Small intestine (tissue), 7 donors: ENCODE measurements around the gene TTC9. TPM values are rescaled to one million over a fixed set of nuclear protein-coding genes. Genes with fewer than 3 reads are reported as not detected.
"Not testable (repeated sequence)": the region's sequence is repeated elsewhere in the genome, so short reads cannot be mapped to it uniquely, and the experiment has no call there.

ENCODE experiments used
- DNase-seq, 2 donors: peaks; one replicate each; pipeline versions ENCODE4 v3.0.0 to v3.0.0-alpha.2; 2013
- FAIRE-seq: peaks from 2 replicates; lab custom pipeline; 2012; peaks lifted over from hg19 to GRCh38; lab: Jason Lieb, UNC
- H3K27ac ChIP-seq, 3 donors: one replicate each; pipeline ENCODE4 v1.5.1; 2013; ENCODE audit warnings: low read length in 2 of 3, mild to moderate bottlenecking in 2 of 3, control low read depth in 1 of 3, inconsistent platforms in 1 of 3, low read depth in 1 of 3, moderate library complexity in 1 of 3
- H3K27me3 ChIP-seq, 3 donors: one replicate each; pipeline ENCODE4 v1.6.1; 2013; ENCODE audit warnings: low read length in 3 of 3, inconsistent platforms in 1 of 3; ENCODE audit not compliant: control insufficient read depth in 3 of 3, insufficient read depth in 3 of 3
- H3K36me3 ChIP-seq, 3 donors: one replicate each; pipeline ENCODE4 v1.6.1; 2013; ENCODE audit warnings: low read length in 3 of 3, inconsistent platforms in 1 of 3, low read depth in 1 of 3, mild to moderate bottlenecking in 1 of 3, moderate library complexity in 1 of 3; ENCODE audit not compliant: control insufficient read depth in 3 of 3, insufficient read depth in 2 of 3
- H3K4me1 ChIP-seq, 3 donors: one replicate each; pipeline ENCODE4 v1.6.1; 2013; ENCODE audit warnings: low read length in 2 of 3, inconsistent platforms in 1 of 3, low read depth in 1 of 3, mild to moderate bottlenecking in 1 of 3, moderate library complexity in 1 of 3; ENCODE audit not compliant: control insufficient read depth in 3 of 3, insufficient read depth in 2 of 3
- H3K4me3 ChIP-seq, 3 donors: one replicate each; pipeline ENCODE4 v1.5.1; 2013; ENCODE audit warnings: low read length in 3 of 3, control low read depth in 1 of 3, inconsistent platforms in 1 of 3, low read depth in 1 of 3, mild to moderate bottlenecking in 1 of 3, moderate library complexity in 1 of 3
- H3K9me3 ChIP-seq, 2 donors: one replicate each; pipeline ENCODE4 v1.6.1; 2013; ENCODE audit warnings: low read depth in 1 of 2, low read length in 1 of 2; ENCODE audit not compliant: control insufficient read depth in 2 of 2, insufficient read depth in 1 of 2
- WGBS, 3 donors: extraction: QIAGEN DNeasy Blood & Tissue Kit; methylation state at CpG; one replicate each; pipeline ENCODE4 v1.1.7; 2013; 5-methylcytosine and 5-hydroxymethylcytosine counted together
- polyA plus RNA-seq, 4 donors: library from polyadenylated mRNA; stranded (reverse) in 3 of 4; unstranded in 1 of 4; fragments of 200-250 nt in 3 of 4; fragments of 120-200 nt in 1 of 4; gene quantifications; one replicate each; pipeline versions ENCODE4 v1.2.1 to v1.2.3, GENCODE V29; 2013
- donor health status: healthy with polysubstance abuse.
- donor health status: control.
- donor health status: control.
- donor health status: Bipolar disorder and iron deficiency.
- donor health status: healthy.

The TTC9 gene
- polyA plus RNA-seq, 4 donors = 0.22 to 2.0 (median 0.77) TPM

DNA sequence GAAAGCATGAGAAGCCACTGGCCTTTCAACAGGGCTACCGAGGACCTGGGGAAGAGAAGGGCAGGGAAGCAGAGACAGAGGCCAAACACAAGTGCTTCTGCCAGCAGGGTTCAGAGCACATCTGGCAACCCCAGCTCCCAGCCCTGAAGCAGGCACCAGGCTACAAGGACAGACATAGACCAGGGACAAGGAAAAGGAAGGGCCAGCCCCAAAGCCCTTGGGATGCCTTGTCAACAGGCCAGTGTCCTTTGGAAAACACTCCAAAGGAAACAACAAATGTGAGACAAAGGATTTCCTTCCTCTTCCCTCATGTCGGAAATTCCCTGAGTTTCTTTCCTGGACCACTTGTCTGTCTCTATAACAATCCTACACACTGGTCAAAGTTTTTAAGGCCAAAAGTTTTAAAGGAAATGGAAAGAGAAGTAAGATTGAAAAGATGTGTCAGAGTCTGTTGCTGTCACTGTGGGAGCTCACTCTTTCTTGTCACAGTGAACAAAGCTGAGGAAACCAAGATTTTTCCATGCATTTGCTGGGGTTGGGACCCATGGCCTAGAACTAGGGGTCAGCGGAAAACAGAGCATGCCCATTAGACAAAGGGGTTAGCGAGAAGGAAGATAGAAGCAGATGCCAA lies 59.4 kb downstream of the TTC9 start:
- Histone ChIP-seq H3K9me3 (no peaks in the 10 kb centered on the region), H3K27ac (no peak overlapping the region), H3K4me1 (no peaks in the 10 kb centered on the region), H3K27me3 (peaks cover 0 to 2% (median 0%) of the 10 kb centered on the region in 3 donors), H3K36me3 (no peaks in the 10 kb centered on the region), H3K4me3 (no peak overlapping the region)
- WGBS, 3 donors = 77 to 90% (median 82%) methylated on average over 4 of the region's 4 CpGs
- FAIRE-seq (no peak), DNase-seq (no peak)

DNA sequence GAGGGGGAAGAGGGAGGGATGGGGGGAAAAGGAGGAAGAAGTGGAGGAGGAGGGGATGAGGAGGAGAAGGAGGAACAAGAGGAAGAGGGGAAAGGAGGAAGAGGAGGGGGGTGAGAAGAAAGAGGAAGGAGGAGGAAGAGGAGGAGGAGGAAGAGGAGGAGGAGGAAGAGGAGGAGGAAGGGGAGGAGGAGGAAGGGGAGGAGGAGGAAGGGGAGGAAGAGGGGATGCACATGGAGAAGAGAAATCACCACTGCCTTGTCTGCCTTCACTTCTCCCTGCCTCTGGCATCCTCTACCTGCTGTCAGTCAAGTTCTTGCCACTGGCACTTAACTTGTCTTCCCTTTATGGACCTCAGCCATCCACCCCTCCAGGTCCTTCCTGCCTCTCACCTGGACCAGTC lies 59.9 kb downstream of the TTC9 start:
- H3K27me3 ChIP-seq = peaks cover 0 to 2% (median 0%) of the 10 kb centered on the region in 3 donors
- H3K27ac ChIP-seq = no peak overlapping the region
- no peaks in the 10 kb centered on the region for H3K36me3 ChIP-seq
- FAIRE-seq (no peak), DNase-seq (no peak)
- no peak overlapping the region for H3K4me3 ChIP-seq
- H3K9me3 ChIP-seq = no peaks in the 10 kb centered on the region
- no peaks in the 10 kb centered on the region for H3K4me1 ChIP-seq

GRCh38 chr14:70702161-70702560 lies 60.4 kb downstream of the TTC9 start:
- H3K27ac ChIP-seq = no peak overlapping the region
- FAIRE-seq = no peak

DNA sequence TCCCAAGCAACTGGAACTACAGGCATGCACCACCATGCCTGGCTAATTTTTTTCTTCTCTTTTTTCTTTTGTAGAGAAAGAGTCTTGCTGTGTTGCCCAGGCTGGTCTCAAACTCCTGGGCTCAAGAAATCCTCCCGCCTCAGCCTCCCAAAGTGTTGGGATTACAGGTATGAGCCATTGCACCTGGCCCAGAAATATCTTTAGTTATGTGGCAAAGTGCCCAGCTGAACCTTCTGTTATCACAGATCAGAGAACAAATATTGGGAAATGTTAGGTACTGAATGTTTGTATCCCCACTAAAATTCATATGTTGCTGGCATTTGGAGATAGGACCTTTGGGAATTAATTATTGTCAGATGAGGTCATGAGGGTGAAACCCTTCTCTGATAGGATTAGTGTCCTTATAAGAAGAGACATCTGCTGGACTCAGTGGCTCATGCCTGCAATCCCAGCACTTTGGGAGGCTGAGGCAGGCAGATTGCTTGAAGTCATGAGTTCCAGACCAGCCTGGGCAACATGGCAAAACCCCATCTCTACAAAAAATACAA lies 62.0 kb downstream of the TTC9 start:
- H3K27me3 ChIP-seq, H3K36me3 ChIP-seq, FAIRE-seq, H3K27ac ChIP-seq, H3K9me3 ChIP-seq, H3K4me3 ChIP-seq, H3K4me1 ChIP-seq: not testable (repeated sequence)
- 33 to 71% (median 50%) methylated on average over 1 of the region's 1 CpG for WGBS, 3 donors
- DNase-seq = peak in 1 of 2 donors; percentile 9

More at GRCh38 chr14:70702161-70702560, 60.4 kb downstream of the TTC9 start:
- H3K4me1 ChIP-seq = no peaks in the 10 kb centered on the region
- 66 to 93% (median 86%) methylated on average over 3 of the region's 3 CpGs for WGBS, 3 donors
- H3K36me3 ChIP-seq = no peaks in the 10 kb centered on the region
- H3K9me3 ChIP-seq = no peaks in the 10 kb centered on the region
- H3K27me3 ChIP-seq = peaks cover 0 to 2% (median 0%) of the 10 kb centered on the region in 3 donors
- H3K4me3 ChIP-seq = no peak overlapping the region
- no peak for DNase-seq

DNA sequence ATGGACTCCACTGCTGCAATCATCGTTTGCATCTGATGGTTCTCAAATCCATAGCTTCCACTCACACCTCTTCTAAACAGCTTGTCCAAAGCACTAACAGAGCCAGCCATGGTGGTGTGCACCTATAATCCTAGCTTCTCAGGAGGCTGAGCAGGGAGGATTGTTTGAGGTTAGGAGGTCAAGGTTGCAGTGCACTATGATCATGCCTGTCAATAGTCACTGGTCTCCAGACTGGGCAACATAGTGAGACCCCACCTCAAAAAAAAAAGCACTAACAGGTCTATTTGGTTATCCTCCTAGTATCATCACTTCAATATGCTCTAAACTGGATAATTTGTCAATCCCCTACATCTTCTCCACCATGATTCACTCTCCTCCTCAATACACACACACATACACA lies 63.2 kb downstream of the TTC9 start:
- Histone ChIP-seq H3K4me1 (no peaks in the 10 kb centered on the region), H3K4me3 (no peak overlapping the region), H3K27ac (no peak overlapping the region), H3K36me3 (no peaks in the 10 kb centered on the region), H3K27me3 (peaks cover 0 to 2% (median 0%) of the 10 kb centered on the region in 3 donors), H3K9me3 (no peaks in the 10 kb centered on the region)
- no peak for FAIRE-seq
- DNase-seq = no peak
- 79 to 89% (median 86%) methylated on average over 1 of the region's 1 CpG for WGBS, 3 donors

DNA sequence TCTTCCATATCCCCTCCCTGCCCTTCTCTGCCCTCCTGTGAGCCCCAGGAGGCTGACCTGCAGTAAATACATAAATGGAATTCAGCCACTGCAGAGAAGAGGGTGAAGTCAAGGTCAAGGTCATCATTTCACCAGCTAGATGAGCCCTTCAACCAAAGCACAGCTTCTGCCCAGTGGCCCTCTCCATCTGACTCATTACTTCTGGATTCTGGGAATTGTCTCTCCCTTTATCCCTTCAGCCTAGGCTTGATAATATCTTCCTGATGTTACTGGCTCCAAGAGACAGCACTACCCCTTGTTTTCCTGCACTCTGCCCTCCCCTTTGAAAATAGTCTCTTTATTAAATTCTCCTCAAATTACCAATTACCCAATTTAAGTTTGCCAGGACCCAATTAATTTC lies 64.5 kb downstream of the TTC9 start:
- Histone ChIP-seq H3K9me3 (no peaks in the 10 kb centered on the region), H3K27ac (no peak overlapping the region), H3K27me3 (no peaks in the 10 kb centered on the region), H3K36me3 (no peaks in the 10 kb centered on the region), H3K4me3 (no peak overlapping the region), H3K4me1 (no peaks in the 10 kb centered on the region)
- no peak for FAIRE-seq
- no peak for DNase-seq

GRCh38 chr14:70707138-70708038 lies 65.7 kb downstream of the TTC9 start:
- 68 to 80% (median 70%) methylated on average over 6 of the region's 6 CpGs for WGBS, 3 donors
- Histone ChIP-seq H3K9me3 (no peaks in the 10 kb centered on the region), H3K36me3 (no peaks in the 10 kb centered on the region), H3K27me3 (no peaks in the 10 kb centered on the region), H3K4me1 (no peaks in the 10 kb centered on the region), H3K27ac (no peak overlapping the region), H3K4me3 (no peak overlapping the region)
- peak in 1 of 2 donors; percentile 5 for DNase-seq
- FAIRE-seq = no peak

DNA sequence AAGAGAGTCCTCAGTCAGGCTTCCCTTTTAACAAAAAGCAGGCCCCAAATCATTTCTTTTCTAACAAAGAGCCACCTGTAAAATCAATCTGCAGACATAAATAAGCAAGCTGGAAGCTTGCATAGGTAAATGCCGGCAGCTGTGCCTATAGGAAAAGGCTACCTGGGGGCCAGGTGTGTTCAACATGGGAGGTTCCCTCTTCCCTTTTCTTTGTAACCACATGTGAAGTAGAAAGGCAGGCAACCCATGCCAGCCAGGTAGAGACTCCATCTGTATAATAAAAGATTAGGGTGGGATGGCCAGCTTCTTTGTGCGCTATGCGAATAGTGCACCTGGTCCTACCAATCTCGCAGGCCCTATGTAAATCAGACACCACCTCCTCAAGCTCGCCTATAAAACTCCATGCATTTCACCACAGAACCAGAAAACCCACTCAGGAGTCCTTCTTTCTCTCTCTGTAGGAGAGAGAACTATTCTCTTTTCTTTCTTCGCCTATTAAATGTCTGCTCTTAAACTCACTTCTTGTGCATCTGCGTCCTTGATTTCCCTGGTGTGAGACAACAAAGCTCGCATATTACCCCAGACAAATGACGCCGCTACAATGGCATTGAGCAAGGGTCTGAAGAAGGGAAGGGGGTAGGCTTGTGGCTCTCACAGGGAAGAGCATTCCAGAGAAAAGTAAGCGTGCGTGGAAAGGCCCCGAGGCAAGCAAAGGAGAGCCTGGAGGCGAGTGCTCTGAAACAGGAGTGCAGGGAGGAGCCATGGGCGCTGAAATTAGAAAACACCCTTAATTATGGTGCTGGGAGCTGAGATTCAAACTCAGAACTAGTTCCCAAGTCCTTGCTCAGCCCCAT lies 67.2 kb downstream of the TTC9 start:
- H3K27ac ChIP-seq = no peak overlapping the region
- 85 to 91% (median 88%) methylated on average over 15 of the region's 15 CpGs for WGBS, 3 donors

More for the DNA sequence above, 67.2 kb downstream of the TTC9 start:
- no peaks in the 10 kb centered on the region for H3K36me3 ChIP-seq
- no peak overlapping the region for H3K4me3 ChIP-seq
- FAIRE-seq (no peak), DNase-seq (no peak)
- H3K4me1 ChIP-seq = no peaks in the 10 kb centered on the region
- H3K9me3 ChIP-seq = no peaks in the 10 kb centered on the region
- no peaks in the 10 kb centered on the region for H3K27me3 ChIP-seq
